GM12864 (cell line): Measurements from ENCODE around the gene WDFY3.

Experiments
- DNase-seq: peaks from one replicate; pipeline ENCODE4 v3.0.0-alpha.2; 2011; ENCODE audit warnings: low read depth
- H3K4me3 ChIP-seq: 2 replicates; pipeline ENCODE4 v1.5.1; 2011; ENCODE audit warnings: mild to moderate bottlenecking, low read depth, low read length, control low read depth
- TF ChIP-seq, protein P1 (sequence below): IDR thresholded peaks from 2 replicates; pipeline ENCODE4 v1.5.1; 2011; ENCODE audit warnings: low read depth, mild to moderate bottlenecking, moderate library complexity, low read length, control low read depth, inconsistent platforms; ENCODE audit errors: missing control alignments

WDFY3 gene

DNA sequence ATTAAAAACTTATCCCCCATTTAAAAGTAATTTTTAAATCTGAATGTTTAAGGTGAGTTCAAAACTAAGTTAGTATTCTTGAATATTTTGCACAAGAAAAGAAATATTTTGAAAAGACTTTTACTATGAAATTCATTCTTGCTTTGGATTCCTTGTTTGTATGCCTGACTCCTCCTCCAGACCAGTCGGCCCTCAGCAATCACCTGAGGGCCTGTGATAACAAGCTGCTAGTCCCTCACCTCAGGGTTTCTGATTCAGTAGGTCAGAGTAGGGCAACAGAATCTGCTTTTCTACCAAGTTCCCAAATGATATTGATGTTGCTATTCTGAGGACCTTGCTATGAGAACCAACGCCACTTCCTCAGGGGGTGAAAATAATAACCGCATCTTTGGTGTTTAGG, 228.8 kb downstream of the WDFY3 start:
- no peak for DNase-seq
- TF ChIP-seq, protein P1, sequence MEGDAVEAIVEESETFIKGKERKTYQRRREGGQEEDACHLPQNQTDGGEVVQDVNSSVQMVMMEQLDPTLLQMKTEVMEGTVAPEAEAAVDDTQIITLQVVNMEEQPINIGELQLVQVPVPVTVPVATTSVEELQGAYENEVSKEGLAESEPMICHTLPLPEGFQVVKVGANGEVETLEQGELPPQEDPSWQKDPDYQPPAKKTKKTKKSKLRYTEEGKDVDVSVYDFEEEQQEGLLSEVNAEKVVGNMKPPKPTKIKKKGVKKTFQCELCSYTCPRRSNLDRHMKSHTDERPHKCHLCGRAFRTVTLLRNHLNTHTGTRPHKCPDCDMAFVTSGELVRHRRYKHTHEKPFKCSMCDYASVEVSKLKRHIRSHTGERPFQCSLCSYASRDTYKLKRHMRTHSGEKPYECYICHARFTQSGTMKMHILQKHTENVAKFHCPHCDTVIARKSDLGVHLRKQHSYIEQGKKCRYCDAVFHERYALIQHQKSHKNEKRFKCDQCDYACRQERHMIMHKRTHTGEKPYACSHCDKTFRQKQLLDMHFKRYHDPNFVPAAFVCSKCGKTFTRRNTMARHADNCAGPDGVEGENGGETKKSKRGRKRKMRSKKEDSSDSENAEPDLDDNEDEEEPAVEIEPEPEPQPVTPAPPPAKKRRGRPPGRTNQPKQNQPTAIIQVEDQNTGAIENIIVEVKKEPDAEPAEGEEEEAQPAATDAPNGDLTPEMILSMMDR: no peak
- H3K4me3 ChIP-seq: no peak overlapping the region

DNA sequence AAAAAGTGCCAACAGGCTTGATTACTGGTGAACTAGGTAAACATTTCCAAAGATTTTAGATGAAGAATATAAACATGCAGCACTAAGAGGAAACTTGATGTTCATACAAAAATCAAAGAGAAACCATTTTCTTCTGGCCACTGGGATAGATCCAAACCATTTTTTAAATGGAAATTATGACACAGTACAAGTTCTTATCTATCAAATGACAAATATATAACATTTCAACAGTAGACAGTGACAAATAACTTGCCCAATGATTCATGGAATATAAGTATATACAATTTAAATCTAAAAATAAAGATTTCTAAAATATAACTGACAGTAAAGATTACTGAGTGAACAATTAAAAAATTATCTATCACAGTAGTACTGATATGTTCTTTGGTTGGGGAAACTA, 232.5 kb downstream of the WDFY3 start:
- DNase-seq: no peak
- TF ChIP-seq, protein P1: no peak
- no peak overlapping the region for H3K4me3 ChIP-seq

DNA sequence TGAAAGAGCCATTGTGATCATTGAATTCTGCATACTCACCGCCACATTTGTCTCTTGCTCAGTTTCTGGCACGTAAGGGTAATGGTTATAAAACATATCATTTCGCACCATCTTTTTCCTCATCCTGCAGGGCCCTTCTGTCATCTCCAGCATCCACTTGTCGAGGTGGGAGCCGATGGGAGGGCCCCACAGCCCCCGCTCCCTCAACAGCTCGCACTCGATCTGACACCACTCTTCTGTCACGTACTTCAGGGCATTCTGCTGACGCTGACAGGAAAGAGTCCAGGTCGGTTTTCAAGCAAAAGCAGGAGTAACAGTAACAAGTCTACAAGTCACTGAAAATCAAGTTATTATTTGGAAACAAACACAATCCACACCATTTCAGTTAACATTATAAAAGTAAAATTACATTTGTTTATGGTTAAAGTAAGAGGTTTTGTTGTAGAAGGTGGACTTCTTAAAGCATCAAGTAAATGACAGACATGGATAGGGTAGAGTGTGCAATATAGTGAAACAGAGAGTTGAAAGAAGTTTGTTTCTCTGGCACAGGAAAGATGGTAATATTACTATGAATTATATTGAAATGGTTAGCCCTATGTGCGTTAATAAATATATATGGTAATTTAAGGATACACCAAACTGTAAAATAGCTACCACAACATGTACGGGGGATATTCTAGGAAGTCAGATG, 233.0 kb downstream of the WDFY3 start:
- no peak overlapping the region for H3K4me3 ChIP-seq
- no peak for DNase-seq
- TF ChIP-seq, protein P1: no peak

DNA sequence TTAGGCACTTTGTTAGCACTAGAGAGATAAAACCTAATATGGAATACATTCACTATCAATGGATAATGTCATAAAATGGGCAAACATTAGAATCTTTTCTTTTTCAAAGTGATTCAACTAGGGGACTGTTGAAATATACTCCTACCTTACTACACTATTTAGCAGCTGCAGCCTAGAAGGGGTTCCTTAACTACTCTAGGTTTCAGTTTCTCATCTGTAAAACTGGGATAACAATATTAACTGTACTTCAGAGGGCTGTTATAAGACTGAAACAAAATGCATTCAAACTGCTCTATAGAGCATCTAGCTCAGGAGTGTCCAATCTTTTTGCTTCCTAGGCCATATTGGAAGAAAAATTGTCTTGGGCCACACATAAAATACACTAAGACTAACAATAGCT, 236.1 kb downstream of the WDFY3 start:
- no peak for DNase-seq
- TF ChIP-seq, protein P1: no peak
- no peak overlapping the region for H3K4me3 ChIP-seq

DNA sequence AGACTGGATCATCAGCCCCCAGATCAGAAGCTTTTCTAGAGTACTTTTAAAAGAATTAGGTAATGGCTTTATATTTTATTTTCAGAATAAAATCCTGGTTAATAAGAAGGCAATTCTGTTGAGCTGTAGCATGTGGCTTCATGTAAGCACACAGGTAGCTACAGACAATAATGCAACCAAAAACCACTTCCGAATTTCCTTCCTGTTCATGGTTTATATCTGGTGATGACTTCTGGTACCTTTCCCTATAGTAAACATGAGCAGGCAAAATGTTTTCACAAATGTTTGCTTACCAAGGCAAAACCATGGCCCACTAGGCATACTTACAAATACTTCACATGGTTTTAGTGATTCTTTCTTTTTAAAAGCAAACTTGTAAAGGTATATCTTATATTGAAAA, 239.0 kb downstream of the WDFY3 start:
- TF ChIP-seq, protein P1: no peak
- no peak overlapping the region for H3K4me3 ChIP-seq
- DNase-seq: no peak

DNA sequence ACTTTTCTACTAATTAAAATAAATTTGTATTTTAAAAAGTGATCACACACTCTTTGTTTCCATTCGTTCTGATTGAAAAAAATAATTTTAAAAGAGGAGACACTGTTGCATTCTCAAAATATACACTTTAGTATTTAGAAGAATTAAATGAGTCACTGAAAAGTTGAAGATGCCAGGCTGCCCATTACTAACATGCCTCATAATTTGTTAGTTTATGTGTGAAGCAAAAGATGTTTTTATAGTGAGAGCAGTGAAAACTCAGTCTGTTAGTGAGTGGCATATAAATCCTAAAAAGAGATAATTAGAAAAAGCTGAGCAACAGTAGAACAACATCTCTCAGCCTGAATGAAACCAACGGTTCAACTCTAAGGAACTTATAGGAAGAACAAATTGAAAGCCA, 240.1 kb downstream of the WDFY3 start:
- no peak overlapping the region for H3K4me3 ChIP-seq
- TF ChIP-seq, protein P1: no peak
- no peak for DNase-seq

DNA sequence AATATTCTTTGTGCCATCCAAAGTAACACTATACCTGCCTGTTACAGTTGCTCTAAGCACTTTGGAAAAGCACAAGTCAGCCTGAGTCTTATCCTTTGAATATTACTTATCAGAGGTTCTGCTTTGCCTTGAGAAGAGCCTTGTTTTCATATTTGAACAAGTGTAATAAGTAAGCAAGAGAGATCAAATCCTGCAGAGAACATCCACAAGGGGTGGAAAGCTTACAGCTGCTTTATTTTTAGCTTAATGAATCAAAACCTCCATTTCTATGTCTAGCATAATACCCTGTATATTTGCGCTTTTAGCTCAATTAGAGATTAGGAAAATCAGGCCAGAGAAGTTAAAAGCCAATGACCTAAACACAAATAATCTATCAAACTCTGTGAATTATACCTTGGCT, 243.8 kb downstream of the WDFY3 start:
- no peak overlapping the region for H3K4me3 ChIP-seq
- TF ChIP-seq, protein P1: no peak
- DNase-seq: no peak
